NCI-H1694 (cell line): ENCODE measurements around the gene GFRA3.
"Not testable (repeated sequence)": the region's sequence is repeated elsewhere in the genome, so short reads cannot be mapped to it uniquely, and the experiment has no call there.

Experiments used
- DNase-seq: peaks from one replicate; lab custom pipeline; 2025; lab: John Stamatoyannopoulos, UW

Gene GFRA3

DNA sequence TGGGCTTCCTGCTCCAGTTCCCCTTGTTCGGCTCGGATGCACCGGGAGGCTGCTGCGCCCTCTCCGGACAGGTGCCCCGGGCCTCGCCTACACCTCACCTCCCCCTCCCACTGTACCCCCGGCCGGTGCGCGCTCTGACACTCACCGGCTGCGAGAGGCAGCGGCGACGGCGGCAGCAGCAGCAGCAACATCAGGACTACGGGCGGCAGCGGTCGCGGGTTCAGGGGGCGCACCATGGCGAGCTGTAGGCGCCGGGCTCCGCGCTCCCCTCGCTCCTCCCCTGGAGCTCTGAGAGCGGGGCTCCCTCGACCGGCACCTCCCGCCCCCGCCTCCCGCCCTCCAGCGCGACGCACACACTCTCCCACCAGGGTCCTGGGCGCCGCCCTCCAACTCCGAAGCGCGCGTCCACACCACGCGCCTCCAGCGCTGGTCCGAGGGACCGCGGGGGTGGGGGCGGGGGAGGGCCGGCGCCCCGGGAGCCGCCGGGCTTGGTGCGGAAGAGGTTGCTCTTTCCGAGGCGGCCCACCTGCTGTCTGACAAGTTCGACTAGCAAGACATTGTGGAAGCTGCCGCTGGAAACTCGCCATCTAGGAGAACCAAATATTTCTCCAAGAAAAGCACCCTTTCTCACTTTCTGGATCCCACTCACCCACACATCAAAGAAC lies at the start of gene GFRA3:
GFRA3 (minus strand) TSS at position 433 of the 665 bp plus-strand sequence; CDS start at position 236, 197 bp downstream.
- DNase-seq = no peak

GRCh38 chr5:138318211-138318610 lies 43.8 kb upstream of the GFRA3 start:
- DNase-seq = not testable (repeated sequence)

DNA sequence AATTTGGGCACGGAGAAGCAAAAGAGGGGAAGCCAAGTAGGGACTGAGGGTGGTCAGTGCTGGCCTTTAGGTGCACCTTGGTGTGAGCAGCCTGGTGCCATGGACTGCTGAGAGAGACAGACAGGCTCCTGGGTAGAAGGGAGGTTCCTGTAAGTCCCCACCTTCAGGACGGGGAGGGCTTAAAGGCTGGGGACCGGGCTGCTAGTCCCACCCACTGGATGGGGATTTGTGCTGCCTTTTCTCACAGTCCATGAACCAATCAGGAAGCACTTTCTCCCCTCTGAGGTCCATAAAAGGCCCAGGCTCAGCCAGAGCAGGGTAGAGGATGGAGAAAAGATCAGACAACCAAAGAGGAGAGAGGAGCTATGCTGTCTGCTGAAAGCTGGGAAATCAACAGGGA lies 41.9 kb upstream of the GFRA3 start:
- no peak for DNase-seq

DNA sequence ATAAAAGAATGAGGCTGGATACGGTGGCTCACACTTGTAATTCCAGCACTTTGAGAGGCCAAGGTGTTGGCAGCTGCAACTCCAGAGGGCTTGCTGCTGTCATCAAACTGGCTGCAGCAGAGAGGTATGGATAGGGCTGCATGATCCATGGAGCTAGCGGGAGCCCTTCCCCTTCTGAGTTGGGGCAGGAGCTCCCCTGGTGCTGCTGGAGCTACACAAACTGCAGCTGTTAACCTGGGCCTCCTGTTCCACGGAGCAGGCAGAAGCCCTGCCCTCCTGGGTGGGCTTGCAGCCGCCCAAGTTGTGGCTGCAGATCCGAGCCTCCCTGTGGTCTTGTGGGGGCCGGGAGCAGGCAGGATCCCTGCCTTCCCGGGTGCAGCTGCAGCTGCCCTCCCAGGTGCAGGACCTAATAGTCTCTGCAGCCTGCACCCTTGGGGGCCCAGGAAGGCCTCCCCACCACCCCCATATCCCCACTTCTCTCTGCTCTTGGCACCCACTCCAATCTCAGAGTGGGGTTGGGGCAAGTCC lies 41.4 kb upstream of the GFRA3 start:
- no peak for DNase-seq

DNA sequence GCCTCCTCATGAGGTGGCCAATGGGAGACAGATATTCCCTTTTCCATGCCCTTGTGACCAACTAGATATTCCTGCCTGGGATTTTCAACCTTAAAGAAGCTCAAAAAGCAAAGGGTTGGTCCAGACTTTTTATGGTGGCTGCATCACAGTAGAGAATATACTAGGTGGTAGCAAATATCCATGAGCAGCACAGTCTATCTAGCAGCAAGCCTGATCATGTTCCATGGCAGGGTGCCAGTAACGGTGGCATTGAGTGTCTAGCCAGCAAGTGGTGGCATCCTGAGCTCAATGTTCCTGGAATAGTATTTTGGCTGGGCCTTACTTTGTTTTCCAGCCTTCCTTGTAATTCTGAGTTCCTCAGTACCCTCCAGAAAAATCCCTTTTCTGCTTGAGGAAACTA lies 31.4 kb upstream of the GFRA3 start:
- DNase-seq = peak; percentile 72

DNA sequence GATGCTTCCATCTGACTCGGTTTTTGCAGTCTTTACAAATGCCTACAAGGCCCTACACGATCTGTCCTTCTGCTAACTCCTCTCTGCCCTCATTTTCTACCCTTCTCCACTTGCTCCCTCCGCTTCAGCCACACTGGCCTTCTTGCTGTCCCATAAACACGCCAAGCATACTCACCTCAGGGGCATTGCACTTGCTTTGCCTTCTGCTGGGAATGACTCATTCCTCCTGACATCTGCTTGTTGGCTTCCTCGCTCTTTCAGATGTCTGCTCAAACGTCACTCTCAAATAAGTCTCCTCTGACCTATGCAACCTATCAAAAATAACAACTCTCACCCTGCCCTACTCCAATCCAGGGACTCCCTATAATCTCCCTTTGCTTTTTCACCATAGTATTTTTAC lies 29.0 kb upstream of the GFRA3 start:
- no peak for DNase-seq

GRCh38 chr5:138289296-138289695 lies 14.9 kb upstream of the GFRA3 start:
- no peak for DNase-seq

DNA sequence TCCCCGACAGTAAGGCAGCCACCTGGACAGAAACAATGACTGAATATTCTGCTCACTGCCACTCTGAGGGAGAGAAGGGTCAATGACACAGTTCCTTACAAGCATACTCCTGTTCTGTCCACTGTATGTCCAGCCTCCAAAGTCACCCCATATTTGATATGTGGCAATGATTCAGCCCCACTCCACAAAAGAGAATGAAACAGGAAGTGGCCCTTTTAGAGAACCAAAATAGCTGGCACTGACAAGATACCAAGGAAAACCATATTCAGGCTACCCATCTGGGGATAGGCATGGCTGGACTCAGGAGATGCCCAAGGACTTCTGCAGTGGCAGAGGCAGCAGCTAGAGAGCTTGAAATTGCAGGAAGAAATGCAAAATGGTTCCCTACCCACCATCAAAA lies 12.8 kb upstream of the GFRA3 start:
- no peak for DNase-seq

DNA sequence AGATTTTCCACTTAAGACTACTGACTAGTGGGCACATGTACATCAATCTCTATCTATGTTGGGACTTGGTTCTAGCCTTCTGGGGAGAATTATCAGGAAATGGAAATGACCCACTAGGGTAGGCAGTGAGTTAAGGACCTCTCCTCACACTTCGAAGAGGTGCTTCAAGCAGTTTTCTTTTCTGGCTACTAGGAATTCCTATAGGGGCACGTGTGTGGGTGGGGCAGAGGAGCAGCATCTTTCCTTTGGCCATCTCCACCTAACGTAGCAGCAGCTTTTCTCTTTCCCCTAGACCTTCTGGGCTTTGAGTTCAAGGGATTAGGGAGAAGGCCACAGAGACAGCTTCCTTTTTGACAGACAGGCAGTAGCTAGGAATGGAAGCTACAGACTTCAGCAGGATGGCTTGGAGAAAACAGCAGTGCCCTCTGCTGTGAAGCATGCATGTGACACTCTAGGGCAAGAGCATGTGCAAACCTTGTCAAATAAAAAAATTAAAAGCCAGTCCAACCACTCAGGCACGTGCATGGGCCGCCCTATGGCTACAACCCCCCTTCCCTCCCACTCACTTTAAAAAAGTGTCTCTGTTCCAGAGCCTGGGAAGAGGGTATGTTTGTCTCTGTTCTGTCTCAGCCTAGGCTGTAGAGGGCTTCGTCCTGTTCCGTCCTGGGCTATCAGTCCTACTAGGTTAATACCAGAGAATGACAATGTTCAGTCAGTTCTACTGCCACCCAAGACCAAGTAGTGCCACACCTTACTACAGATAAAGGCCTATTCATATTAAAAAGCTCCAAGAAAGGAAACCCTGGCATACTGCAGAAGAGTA lies 8.7 kb upstream of the GFRA3 start:
- DNase-seq = peak; percentile 39

- DNase-seq = no peak
Measured at GRCh38 chr5:138280915-138281314, 6.5 kb upstream of the GFRA3 start.

DNA sequence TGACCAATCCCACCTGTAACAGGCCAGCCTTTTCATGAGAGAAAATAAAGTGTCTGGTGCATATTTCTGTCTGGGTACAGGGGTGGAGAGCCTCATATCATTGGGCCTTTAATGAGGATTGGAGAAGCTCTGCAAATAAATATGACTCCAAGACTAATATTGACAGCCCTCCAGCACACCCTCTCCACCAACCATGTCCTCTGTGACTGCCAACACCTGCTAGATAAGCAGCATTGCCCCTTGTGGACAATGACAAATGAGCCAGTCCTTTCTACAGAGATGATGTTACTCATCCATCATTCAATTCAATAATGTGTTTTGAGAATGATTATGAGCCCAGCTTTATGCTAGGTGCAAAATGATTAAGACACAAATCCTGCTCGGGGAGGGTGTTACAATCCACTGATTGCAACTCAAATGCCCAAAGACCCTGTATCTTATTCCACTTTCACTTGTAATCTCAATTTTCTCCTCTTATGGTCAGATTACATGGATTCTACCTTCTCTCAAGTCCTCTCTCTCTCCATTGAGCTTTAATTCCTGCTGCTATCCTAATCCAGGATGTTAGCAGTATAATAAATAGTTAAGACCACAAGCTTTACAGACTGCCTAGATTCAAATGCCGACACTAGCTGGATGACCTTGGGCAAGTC lies 2.1 kb upstream of the GFRA3 start:
- DNase-seq = no peak

- no peak for DNase-seq
Measured at GRCh38 chr5:138275895-138276294, 1.5 kb upstream of the GFRA3 start.

DNA sequence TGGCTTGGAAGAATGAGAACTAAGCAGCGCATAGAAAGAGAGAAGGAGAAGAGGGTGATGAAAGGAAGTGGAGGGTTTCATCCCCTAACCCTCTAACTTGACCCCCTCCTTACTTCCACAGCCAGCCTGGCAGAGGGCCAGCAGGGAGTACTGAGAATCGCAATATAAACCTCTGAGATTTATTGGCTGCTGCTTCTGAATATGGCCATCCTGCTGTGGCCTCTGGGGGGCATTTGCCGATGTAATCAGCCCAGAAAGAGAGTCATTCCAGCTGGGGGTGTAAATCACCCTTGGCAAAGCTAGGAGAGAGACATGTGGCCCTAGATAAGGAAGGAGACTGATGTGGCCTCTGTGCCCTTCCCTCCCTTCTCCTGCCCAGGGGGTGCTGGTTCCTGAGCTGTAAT lies 960 bp upstream of the GFRA3 start:
- no peak for DNase-seq

DNA sequence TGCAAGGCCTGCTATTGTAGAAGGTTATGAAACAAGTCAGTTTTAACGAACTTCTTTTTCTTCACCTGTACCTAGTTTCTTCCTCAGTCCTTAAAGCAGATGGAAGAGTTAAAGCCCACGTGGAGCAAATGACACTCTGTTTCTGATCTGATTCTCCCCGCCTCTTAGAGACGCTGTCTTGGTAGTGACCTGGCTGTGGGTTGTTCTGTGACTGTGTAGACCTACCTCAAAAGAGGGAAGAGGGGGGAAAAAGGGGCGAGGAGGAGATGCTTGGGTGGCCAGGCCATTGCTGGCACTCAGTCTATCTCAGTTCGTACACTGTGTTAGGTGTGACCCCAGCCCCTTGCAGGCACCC lies 610 bp downstream of the GFRA3 start:
- no peak for DNase-seq

GRCh38 chr5:138272681-138273080 lies 1.7 kb downstream of the GFRA3 start:
- no peak for DNase-seq

DNA sequence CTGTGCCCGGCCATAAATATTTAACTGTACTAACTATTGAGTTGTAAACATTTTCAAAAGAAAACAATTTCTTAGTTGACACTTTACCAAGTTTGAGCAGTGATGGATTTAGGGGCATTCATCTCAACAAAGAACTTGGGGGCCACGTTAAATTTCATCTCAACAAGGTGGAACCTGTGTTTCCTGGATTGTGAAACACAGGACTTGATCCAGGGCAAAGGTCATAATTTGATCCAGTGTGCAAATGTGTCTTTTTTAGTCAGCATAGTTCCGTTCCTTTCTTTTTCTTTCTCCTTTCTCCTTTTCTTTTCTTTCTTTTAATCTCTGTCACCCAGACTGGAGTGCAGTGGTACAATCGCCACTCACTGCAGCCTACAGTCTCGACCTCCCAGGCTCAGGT lies 3.1 kb downstream of the GFRA3 start:
- no peak for DNase-seq

DNA sequence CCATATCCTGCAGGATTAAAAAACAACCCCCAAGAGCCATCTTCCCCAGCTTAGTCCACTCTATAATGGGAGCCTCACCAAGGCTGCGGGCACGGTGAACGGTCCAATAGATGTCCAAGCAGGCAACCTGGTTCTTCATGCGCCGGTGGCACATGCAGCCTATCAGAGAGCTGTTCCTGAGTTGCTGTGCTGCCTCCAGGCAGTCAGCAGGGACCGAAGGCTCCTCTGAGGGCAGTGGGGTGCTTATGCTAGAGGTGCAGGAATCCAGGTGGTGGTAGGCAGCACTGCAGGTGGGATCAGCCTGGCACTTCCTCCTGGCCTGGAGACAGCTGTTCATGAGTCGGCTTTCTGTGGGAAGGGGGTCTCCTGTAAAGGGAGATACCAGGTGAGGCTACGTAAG lies 10.2 kb downstream of the GFRA3 start:
- DNase-seq = no peak

GRCh38 chr5:138263581-138263980 lies 10.8 kb downstream of the GFRA3 start:
- DNase-seq = no peak

GRCh38 chr5:138258704-138259292 lies 15.6 kb downstream of the GFRA3 start:
- no peak for DNase-seq

DNA sequence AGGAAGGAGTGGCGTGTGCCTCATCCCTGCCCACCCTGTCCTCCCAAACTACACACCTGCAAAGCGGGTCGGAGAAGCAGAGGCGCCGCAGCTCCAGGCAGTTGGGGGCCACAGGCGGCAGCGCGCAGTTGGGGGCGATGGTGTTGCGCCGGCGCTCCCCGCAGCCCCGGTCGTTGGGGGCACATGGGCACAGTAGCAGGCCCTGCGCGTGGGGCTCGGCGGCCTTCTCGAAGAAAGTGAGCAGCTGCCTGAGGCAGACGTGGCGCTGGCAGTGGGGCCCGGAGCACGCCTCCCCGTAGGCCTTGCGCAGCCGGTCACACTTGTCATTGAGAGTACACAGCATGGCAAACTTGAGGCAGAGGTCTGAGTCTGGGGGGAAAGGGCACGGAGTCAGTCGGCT lies 16.8 kb downstream of the GFRA3 start:
- DNase-seq = no peak

DNA sequence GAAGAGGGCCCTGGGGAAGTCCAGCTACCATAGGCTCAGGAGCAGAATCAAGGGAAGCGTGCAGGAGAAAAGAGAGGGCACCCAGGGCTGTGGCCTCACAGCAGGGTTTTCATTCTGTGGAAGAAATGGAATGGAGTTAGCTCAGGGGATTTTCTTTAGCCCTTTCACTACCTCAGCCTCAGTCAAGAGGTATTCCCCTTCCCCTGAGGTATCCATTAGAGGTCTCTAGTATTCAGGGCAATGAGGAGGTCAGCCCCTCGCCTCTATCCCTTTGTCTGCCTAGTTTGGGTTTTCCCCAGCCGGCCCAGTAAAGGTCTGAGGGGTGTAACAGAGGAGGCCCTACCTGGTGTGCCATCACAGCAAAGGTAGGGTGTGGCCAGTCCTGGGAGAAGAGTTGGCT lies 21.5 kb downstream of the GFRA3 start:
- DNase-seq = no peak

DNA sequence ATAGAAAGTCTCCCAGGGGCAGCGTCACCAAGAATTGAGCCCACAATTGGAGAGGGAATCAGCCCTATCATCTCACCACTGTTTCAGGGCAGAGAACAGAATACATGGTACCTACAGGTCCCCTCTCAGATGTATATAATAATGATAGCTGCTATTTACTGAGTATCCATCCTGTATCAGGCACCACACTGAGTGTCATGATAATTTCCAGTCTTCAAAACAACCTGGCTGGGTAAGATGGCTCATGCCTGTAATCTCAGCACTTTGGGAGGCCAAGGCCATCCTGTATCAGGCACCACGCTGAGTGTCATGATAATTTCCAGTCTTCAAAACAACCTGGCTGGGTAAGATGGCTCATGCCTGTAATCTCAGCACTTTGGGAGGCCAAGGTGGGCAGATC lies 26.6 kb downstream of the GFRA3 start:
- DNase-seq = not testable (repeated sequence)

GRCh38 chr5:138246822-138247221 lies 27.6 kb downstream of the GFRA3 start:
- no peak for DNase-seq
